ENCODE data around the gene POLR2A.

GRCh38 chr17:7476951-7477350 is 7.2 kb upstream of the POLR2A start:
- TF ChIP-seq CTCF (IDR thresholded peaks at IDR 0.05) = no peak
- no peak for TF ChIP-seq POLR2A (IDR thresholded peaks at IDR 0.05)

Measured in right lobe of liver (tissue), 4 donors.